ENCODE data around the gene CDH13. TPM values are rescaled to one million over a fixed set of nuclear protein-coding genes. Genes with fewer than 3 reads are reported as not detected.

CDH13 gene
- total and polyA plus RNA-seq, 2 of the 8 experiments (the other 6 are each of a cell fraction or from before 2014, with no cell fraction given), result 2.3 to 2.4 TPM

DNA sequence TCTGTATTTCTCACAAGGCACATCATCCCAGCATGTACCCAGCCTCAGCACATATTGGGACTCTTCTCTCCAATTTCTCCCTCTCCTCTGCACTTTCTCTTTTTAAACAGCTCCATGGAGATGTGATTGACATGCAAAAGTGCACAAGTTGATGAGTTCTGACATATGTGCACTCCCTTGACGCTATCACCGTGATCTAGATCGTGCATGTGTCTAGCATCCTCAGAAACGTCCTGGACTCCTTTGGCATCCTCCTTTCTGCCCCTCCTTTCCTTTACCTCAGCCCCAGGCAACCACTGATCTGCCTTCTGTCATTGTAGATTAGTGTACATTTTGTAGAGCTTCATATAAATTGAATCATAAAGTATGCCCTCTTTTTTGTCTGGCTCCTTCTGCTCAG lies 1073.0 kb downstream of the CDH13 start:
- Histone ChIP-seq H4K8ac (ENCODE audit: extremely low read depth, insufficient read depth, low read length) (no peak overlapping the region), H3K14ac (ENCODE audit: insufficient read length) (no peak overlapping the region), H2BK120ac (replicated peaks; ENCODE audit: low read depth, low read length) (no peak overlapping the region), H2BK12ac (ENCODE audit: low read depth, low read length) (no peak overlapping the region), H2BK5ac (ENCODE audit: low read depth, low read length) (no peak overlapping the region), H3K36me3 (ENCODE audit: control insufficient read depth in 2 of 4, insufficient read depth in 4 of 4, low read length in 3 of 4) (no peaks in the 10 kb centered on the region), H4K91ac (replicated peaks; ENCODE audit: insufficient read length, low read length) (no peak overlapping the region), H2AK5ac (ENCODE audit: low read depth, low read length) (no peak overlapping the region), H2BK15ac (ENCODE audit: low read length) (no peak overlapping the region), H3K4me3 (ENCODE audit: extremely low read depth in 1 of 4, insufficient read depth in 2 of 4, low read depth in 3 of 4, low read length in 4 of 4) (no peak overlapping the region), H3K23me2 (ENCODE audit: low read depth, low read length) (no peaks in the 10 kb centered on the region), H3K56ac (replicated peaks; ENCODE audit: insufficient read length, low read depth, low read length) (no peak overlapping the region), H2BK20ac (ENCODE audit: low read length) (no peak overlapping the region), H3K27ac (ENCODE audit: low read depth, low read length) (no peak overlapping the region), H3K9ac (replicated peaks in 1 of 4; ENCODE audit: extremely low read depth in 1 of 4, low read depth in 3 of 4, low read length in 3 of 4) (no peak overlapping the region), H3K18ac (ENCODE audit: extremely low read depth, low read length) (no peak overlapping the region), H3K9me3 (ENCODE audit: insufficient read depth in 2 of 2, low read depth in 1 of 2, low read length in 1 of 2) (no peaks in the 10 kb centered on the region), H3K4me1 (replicated peaks in 1 of 4; ENCODE audit: control insufficient read depth in 3 of 4, insufficient read depth in 4 of 4, low read length in 3 of 4) (no peaks in the 10 kb centered on the region), H3K23ac (ENCODE audit: insufficient read length) (no peak overlapping the region), H2AFZ (ENCODE audit: low read length) (no peak overlapping the region), H3K27me3 (replicated peaks in 1 of 4; ENCODE audit: control insufficient read depth in 3 of 4, extremely low read depth in 1 of 4, insufficient read depth in 3 of 4, low read length in 3 of 4) (no peaks in the 10 kb centered on the region; a peak in 1 of 7 replicates), H3K79me1 (ENCODE audit: low read depth, low read length) (no peaks in the 10 kb centered on the region), H3K4ac (replicated peaks; ENCODE audit: insufficient read length, low read depth, low read length) (no peak overlapping the region), H4K20me1 (replicated peaks in 1 of 2; ENCODE audit: control insufficient read depth in 1 of 2, insufficient read depth in 2 of 2, low read length in 2 of 2) (peaks cover 0 to 1% of the 10 kb centered on the region in 2 experiments), H3K79me2 (ENCODE audit: control insufficient read depth in 1 of 2, insufficient read depth in 2 of 2, low read length in 2 of 2) (no peaks in the 10 kb centered on the region), H3K4me2 (ENCODE audit: insufficient read depth in 1 of 2, low read depth in 2 of 2, low read length in 2 of 2) (no peak overlapping the region), H4K5ac (ENCODE audit: insufficient read length, low read depth, low read length) (no peak overlapping the region)
- POLR2A ChIA-PET (ENCODE audit: partially characterized antibody), result no interaction called here
- DNase-seq (ENCODE audit: low read depth in 1 of 2, low spot score in 2 of 2) (no peak), FAIRE-seq (no peak)
- CTCF ChIA-PET (ENCODE audit: partially characterized antibody), result interaction anchor here (0.5 to 2.0 kb wide), 2 partner anchors 18 to 172 kb away, joined by 3 to 7 read pairs; no protein-coding TSS in a partner anchor
- TF ChIP-seq SUZ12 (IDR thresholded peaks at IDR 0.05; ENCODE audit: low read length), result no peak
- no peak for TF ChIP-seq SIRT6 (IDR thresholded peaks at IDR 0.05; ENCODE audit: low read length)
- no peak for TF ChIP-seq SP1 (IDR thresholded peaks at IDR 0.05; ENCODE audit: low read depth, low read length)
- no peak for TF ChIP-seq POU5F1 (IDR thresholded peaks at IDR 0.05; ENCODE audit: low read depth, low read length)
- no peak for TF ChIP-seq SRF (IDR thresholded peaks at IDR 0.05; ENCODE audit: low read depth, low read length)
- no peak for TF ChIP-seq RXRA (IDR thresholded peaks at IDR 0.05; ENCODE audit: insufficient read depth, low read depth, low read length)
- no peak for TF ChIP-seq ASH2L (IDR thresholded peaks at IDR 0.05; ENCODE audit: low read length)
- TF ChIP-seq CBX8 (IDR thresholded peaks at IDR 0.05; ENCODE audit: borderline replicate concordance, low read depth, low read length), result no peak
- no peak for TF ChIP-seq KDM4A (IDR thresholded peaks at IDR 0.05; ENCODE audit: low read depth, low read length, severe bottlenecking)
- TF ChIP-seq, protein P1, sequence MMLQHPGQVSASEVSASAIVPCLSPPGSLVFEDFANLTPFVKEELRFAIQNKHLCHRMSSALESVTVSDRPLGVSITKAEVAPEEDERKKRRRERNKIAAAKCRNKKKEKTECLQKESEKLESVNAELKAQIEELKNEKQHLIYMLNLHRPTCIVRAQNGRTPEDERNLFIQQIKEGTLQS (IDR thresholded peaks at IDR 0.05; ENCODE audit: insufficient read depth, low read depth, low read length), result no peak
- TF ChIP-seq CHD2 (IDR thresholded peaks at IDR 0.05; ENCODE audit: low read length), result no peak
- TF ChIP-seq TEAD4 (IDR thresholded peaks at IDR 0.05; ENCODE audit: low read depth, low read length), result no peak
- TF ChIP-seq BRCA1 (IDR thresholded peaks at IDR 0.05; ENCODE audit: low read depth, low read length), result no peak
- TF ChIP-seq TBP (IDR thresholded peaks at IDR 0.05; ENCODE audit: low read depth, low read length), result no peak
- no peak for TF ChIP-seq NANOG (IDR thresholded peaks at IDR 0.05; ENCODE audit: insufficient read depth, low read depth, low read length, poor library complexity, severe bottlenecking)
- no peak for TF ChIP-seq SP4 (IDR thresholded peaks at IDR 0.05; ENCODE audit: low read length)
- WGBS, 2 experiments (ENCODE audit: extremely low coverage in 1 of 2, insufficient coverage in 1 of 2, insufficient read length in 1 of 2, insufficient replicate concordance in 2 of 2, low coverage in 1 of 2, low lambda C conversion rate in 2 of 2, missing lambda C conversion rate in 1 of 2), result 86% methylated on average over 4 of the region's 4 CpGs; no CpG with 5 or more reads in 1 of the 2 experiments
